Measurements from ENCODE around the gene LRCOL1.

The LRCOL1 gene

DNA sequence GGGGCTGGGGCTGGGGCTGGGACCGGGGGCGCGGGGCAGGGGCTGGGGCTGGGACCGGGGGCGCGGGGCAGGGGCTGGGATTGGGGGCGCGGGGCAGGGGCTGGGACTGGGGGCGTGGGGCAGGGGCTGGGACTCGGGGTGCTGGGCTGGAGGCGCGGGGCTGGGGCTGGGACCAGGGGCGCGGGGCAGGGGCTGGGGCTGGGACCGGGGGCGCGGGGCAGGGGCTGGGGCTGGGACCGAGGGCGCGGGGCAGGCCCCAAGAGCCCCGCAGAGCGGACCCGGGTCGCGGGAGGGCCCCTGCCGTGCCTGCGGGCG, 8.6 kb upstream of the LRCOL1 start:
- no peak for DNase-seq (ENCODE audit: low read depth in 2 of 2)

DNA sequence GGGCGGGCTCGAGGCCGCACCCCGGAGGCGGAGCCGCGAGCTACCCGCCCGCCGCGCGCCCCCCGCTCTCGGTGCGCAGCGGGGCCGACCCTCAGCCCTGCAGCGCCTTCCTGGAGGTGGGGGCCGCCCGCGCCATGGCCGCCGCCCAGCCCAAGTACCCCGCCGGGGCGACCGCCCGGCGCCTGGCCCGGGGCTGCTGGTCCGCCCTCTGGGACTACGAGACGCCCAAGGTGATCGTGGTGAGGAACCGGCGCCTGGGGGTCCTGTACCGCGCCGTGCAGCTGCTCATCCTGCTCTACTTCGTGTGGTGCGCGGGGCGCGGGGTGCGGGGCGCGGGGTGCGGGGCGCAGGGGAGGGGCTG, 8.3 kb upstream of the LRCOL1 start, which contains the start of gene P2RX2:
TSS of gene P2RX2 (plus strand) at position 94 of the 361 bp plus-strand sequence. CDS start at position 135, 41 bp downstream.
- no peak for DNase-seq (ENCODE audit: low read depth in 2 of 2)

DNA sequence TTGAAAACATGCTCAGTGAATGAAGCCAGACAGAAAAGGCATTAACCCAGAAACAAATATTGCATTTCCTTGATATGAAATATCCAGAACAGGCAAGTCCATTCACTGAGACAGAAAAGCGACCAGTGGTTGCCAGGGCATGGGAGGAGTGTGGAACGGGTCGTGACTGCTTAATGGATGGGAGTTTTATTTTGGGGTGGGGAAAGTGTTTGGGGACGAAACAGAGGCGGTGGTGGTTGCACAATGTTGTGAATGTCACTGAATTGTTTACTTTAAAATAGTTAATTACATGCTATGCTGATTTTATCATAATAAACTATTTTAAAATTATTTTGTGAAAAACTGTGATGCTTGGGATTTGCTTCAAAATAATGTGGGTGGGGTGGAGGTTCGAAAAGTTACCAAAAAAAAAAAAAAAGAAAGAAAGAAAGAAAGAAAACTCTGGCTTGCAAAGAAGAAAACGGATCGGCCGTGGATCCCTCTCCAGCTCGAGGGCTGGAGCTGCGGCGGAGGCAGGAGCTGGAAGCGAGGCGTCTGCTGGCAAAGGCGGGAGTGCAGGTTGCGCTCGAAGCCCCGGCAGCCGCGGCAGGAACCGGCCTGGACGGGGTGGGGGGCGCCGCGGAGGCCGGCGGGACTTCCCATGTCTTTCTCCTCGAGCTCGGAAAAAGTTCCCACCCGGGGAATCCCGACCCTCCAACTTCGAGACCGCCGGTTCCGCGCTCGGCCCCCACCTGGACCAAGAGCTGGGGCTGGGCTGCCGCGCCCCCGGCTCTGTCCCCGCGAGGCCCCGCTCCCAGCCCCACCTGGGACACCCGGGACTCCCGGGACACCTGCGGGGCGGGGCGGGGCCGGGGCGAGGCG, 7.7 kb upstream of the LRCOL1 start:
- DNase-seq (ENCODE audit: low read depth in 2 of 2) = no peak

DNA sequence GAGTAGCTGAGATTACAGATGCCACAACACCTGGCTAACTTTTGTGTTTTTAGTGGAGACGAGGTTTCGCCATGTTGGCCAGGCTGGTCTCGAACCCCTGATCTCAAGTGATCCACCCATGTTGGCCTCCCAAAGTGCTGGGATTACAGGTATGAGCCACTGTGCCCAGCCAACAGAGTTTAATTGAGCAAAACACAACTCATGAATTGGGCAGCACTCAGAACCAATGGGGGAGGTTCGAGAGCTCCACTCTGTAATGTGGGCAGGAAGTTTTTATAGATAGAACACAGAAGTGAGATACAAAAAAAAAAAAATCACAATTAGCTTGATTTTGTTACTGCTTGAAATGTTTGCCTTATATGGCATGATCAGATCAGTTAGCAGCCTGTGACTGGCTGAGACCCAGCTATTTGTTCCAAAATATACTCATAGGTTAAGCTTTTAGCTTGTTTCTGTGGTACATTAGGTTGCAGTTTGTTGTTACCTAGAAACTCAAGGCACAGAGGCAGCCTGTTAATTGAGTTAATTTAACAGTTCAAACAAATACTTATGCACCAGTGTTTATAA, 6.8 kb upstream of the LRCOL1 start:
- no peak for DNase-seq (ENCODE audit: low read depth in 2 of 2)

DNA sequence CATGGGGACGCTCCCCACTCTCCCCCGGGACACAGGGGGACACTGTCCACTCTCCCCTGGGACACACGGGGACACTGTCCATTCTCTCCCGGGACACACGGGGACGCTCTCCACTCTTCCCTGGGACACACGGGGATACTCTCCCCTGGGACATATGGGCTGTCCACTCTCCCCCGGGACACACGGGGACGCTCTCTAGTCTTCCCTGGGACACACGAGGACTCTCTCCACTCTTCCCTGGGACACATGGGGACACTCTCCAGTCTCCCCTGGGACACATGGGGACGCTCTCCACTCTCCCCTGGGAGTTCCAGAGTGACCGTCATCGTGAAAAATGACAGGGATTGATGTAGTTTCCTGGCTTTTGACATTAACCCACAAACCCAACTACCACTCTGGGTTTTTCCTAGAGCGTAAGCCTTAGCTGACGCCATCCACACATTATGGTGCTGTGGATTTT, 5.2 kb upstream of the LRCOL1 start:
- DNase-seq (ENCODE audit: low read depth in 2 of 2) = no peak

DNA sequence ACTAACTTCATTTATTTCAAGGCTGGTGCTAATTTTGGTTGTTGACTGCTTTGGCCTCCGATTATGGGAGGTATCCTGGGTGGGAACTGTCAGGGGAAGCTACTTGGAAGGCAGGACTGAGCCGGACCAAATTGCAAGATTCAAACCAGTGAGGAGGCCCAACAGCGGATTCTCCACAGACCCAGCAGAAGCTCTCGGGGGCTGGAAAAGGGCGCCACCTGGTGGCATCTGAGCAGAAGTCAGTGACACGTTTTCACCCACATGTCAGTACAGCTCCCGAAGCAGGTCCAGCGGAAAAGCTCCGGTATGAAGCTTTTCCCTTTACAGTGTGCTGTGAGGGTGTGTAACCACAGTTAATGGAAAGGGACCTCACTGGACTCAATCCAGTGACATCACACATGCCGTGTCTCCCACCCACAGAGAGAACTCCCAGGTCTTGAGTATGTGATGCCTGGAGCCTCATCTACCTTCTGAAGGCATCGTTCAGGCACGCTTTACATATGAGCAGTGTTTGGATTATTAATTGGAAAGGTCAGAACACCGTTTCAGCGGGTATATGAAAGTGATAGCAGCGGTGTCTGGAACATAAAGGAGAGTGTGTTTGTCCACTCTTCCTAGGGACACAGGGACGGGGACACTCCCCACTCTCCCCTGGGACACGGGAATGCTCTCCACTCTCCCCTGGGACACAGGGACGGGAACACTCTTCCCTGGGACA, 4.6 kb upstream of the LRCOL1 start:
- peak; percentile 46 to 54 for DNase-seq (ENCODE audit: low read depth in 2 of 2)

DNA sequence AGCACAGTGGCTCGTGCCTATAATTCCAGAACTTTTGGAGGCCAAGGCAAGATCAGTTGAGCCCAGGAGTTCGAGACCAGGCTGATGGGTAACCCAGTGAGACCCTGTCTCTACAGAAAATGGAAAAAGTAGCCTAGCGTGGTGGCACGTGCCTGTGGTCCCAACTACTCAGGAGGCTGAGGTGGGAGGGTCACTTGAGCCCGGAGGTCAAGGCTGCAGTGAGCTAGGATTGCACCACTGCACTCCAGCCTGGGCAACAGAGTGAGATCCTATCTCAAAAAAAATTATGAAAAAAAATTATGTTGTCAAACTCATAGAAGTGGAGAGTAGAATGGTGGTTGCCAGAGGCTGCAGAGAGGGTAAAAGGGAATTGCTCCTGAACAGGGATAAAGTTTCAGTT, 3.6 kb upstream of the LRCOL1 start:
- DNase-seq (ENCODE audit: low read depth in 2 of 2) = no peak

DNA sequence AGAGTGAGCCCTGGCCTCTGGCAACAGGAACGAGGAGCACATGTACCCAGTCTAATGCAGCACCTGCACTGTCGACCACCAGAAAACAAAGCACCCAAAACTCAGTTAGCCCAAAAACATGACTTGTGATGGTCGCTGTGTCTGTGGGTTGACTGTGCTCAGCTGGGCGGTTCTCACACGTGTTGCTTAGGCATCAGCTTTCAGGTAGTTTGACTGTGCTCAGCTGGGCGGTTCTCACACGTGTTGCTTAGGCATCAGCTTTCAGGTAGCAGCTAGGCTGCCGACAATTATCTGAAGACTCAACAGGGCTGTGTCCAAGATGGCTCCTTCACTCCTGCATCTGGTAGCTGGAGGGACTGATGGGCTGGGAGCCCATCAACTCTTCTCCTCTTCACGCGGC, 1.2 kb upstream of the LRCOL1 start:
- DNase-seq (ENCODE audit: low read depth in 2 of 2) = no peak

DNA sequence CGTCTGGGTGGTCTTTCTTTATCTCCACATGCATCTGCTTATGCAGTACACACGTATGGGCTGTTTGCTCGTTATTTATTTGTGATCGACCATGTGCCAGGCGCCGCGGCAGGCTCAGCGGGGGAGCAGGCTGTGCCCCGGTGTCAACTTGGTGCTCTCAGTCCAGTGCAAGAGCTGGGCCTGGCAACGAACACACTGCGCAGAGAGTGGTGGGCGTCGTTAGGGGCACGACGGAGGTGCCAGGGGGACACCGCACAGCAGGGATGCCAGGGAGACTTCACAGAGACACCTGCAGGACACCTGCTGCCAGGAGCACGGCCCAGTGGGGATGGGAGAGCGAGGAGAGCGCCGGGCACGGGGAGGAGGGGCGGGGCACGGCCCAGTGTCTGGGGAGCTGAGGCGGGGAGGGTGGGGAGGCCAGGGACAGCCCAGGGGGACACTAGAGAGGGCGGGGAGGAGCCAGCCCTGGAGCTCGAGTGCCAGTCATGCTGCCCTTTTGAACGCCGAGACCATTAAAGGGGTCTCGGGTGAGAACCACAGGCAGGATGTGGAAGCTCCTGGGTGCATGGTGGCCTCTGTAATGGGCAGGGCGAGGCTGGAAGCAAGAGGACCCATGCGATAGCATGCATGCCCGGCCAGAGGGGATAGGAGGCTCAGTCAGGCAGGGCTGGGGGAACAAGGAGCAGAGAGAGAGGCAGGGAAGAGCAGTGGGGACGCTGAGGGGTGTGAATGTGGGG, 652 bp upstream of the LRCOL1 start:
- no peak for DNase-seq (ENCODE audit: low read depth in 2 of 2)

DNA sequence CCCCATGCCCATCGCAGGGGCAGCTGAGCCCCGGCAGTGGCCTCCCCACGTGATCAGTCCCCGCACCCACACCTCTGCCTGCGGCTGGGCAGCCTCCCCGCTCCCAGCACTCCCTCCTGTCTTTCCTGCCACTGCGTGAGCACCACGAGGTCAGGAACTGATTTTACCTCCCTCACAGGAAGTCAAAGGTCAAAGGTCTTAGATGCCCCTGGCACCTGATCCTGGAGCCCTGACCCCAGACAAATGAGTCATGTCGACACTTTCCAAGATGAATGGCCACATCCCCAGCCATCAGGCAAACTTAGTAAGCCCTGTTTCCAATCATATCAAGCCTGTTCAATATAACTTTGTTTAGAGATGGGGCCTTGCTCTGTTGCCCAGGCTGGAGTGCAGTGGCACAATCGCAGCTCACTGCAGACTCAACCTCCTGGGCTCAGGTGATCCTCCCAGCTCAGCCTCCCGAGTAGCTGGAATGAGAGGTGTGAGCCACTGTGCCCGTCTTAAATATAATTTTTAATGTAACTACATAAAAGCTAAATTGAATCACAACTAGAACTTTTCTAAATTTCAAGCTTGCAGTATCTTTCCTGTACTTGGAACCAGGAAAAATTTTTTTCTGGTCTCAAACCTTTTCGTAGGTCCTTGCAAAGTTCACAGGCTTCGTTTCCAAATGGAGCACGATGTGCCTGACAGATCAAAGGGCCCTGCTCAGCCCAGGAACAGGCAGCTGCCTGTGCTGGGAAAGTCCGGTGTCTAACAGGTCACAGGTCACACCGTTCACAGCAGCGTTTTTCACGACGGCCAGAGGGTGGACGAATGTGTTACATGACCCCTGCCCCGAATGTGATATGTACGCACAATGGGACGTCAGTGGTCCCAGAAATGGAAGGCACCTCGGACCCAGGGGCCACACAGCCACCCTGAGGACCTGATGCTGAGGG, 1.9 kb downstream of the LRCOL1 start:
- no peak for DNase-seq (ENCODE audit: low read depth in 2 of 2)

DNA sequence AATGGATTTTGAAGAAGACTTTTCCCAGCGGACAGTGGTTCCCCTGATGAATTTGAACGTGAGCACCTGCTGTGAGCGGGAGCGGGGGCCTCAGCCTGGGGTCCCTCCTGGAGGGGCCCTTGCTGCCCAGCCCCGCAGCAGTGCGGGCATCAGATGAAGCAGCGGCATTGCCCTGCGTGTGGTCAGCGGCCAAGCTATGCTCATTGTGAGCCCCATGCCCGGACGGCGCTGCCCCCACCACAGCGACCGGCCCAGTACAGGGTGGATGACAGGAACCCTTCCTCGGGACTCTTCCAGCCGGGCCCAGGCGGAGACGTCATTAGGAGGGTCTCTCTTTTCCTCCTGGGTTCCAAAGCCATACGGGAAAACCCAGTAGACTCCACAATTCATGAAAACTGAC, 3.5 kb downstream of the LRCOL1 start:
- no peak for DNase-seq (ENCODE audit: low read depth in 2 of 2)

DNA sequence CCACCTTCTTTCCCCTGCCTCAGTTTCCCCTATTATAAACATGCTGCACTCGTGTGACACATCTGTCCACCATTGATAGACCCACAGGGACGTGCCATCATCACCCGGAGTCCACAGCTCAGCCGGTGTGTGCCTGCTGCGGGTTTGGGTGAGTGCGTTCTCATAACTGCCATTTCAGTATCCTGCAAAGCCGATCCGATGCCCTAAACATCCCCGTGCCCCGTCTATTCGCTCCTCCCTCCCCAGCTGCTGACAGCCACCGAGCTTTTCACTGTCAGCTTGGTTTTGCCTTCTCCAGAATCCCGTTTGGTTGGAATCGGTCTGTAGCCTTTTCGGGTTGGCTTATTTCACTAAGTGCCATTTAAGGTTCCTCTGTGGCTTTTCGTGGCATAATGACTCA, 3.9 kb downstream of the LRCOL1 start:
- no peak for DNase-seq (ENCODE audit: low read depth in 2 of 2)

DNA sequence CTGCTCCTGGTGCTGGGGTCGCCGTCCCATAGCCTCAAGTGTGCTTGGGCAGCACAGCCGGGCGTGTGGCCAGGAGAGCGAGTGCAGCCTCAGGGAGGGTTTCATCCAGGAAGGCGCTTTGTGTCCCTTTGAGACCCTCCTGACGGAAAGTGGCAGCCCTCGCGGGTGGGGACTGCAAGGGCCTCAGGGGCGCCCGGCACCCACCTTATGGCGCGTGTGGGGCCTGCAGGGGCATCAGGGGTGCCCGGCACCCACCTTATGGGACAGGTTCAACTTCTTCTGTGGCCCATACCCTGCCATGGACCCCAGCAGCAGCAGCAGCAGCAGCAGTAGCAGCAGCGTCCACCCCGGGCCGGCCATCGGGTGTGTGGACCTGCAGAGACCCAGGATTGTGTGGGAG, 4.5 kb downstream of the LRCOL1 start:
- DNase-seq (ENCODE audit: low read depth in 2 of 2) = no peak

DNA sequence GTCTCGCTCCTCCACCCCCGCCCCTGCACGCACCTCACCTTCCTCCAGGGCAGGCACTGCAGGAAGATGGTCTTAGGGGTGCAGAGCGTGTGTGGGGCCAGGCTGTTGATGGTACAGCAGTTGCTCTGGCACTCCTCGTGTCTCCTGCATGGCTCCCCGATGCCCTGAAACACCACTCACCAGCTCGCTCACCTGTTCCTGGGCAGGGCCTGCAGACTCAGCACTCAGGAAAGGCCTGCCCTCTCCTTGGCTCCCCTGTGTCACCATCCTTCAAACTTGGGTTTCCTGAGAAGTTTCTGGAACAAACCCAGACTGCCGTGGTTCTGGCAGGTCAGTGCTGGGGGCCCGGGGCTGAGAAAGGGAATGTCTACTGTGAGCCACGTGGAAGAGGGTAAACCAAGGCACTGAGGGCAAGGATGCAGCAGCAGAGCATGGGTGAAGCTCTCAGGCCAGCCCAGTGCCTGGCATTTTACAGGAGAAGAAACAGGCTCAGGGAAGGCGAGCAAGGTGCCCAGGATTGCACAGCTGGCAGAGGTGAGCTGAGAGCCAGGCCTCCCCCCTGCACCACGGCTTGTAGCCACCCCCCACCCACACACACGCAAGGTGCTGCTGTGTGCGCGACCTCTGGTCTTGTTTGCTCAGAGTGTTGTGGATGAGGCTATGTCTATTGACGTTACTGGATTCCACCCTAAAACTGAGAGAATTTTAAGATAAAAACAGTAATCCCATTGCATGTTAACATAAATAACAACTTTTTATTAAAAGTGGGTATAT, 5.5 kb downstream of the LRCOL1 start:
- no peak for DNase-seq (ENCODE audit: low read depth in 2 of 2)

DNA sequence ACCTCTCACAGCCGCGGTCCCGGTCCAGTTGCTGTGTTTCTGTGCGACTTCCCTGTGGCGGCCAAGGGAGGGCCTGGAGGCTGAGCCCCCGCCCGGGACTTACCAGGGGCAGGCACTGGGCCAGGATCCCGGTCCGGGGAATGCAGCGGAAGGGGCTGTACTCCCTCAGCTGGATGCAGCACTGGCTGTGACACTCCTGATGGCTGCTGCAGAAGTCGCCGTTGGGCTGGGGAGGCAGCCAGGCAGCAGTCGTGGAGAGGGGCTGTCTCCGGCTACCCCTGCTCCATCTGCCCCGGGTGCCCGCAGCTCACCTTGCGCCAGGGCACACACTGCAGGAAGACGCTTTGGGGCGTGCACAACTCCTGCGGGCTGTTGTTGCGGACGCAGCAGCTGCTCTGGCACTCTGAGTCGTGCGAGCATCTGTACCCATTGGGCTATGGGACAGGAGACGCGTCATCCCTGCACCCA, 6.2 kb downstream of the LRCOL1 start:
- DNase-seq (ENCODE audit: low read depth in 2 of 2) = no peak

DNA sequence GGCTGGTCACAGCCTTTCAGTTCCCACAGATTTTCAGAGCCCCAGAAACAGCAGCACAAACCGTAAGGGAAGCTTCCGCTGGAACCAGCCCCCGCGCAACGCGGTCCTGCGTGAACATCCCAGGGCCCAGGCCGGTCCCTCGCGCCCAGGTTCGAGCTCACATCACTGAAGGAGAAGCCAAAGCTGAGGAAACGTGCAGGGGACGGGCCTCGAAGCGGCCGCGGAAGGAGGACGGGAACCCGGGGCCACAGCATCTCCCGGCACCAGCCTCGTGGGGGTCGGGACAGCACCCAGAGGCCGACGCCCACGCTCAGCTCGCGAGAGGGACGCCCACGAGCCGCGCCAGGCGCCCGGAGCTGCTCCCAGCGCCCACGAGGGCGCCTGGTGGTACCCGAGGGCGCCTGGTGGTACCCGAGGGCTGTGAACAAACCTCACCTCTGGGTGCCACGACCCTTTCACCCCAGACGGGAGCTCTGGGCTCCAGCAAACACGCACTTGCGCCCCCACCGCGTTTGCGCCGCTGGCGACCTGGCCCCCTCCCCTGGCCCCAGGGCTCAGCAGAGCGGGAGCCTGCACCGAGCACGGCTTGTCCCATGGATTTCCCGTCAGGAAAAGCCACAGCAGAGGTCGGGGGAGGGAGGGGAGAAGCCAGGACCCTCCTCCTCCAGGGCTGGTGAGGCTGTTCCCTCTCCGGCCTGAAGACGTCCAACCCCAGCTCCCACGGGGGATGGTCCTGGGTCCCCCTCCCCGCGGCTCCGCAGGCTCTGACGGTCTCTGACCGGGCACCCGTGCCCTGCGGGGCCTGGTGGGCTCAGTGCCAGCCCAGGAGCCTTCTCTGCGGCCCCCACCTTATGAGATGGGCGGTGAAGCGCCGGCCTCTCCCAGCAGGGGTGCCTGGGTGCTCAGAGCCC, 6.9 kb downstream of the LRCOL1 start:
- no peak for DNase-seq (ENCODE audit: low read depth in 2 of 2)

DNA sequence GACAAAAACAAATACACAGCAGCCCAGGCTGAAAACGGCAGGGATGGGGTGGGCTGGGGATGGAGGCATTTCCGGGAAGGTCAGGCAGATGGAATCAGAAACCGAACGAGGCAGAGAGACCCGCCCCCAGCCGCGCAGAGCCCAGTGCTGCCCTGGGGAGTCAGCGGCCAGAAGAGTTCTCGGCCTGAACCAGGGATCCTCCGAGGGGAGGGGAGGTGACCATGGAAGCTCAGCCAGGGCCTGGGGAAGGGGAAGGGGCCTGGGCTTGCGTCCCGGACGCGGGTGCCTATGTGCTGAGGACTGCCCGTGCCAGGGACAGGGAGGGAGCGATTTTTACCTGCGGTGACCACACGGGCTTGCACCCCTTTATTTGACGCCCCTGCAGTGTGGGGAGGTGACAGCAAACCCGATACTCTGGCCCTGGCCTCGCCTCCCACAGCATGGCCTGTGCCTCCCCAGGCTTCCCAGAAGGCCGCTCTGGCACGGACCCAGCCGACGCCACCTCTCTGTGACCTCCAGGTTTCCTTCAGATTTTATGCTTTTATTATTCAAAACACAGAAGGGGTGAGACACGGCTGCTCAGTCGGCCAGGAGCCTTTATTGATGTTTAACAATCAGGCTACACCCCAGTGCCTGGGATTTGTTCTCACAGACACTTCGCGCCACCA, 7.7 kb downstream of the LRCOL1 start:
- no peak for DNase-seq (ENCODE audit: low read depth in 2 of 2)

DNA sequence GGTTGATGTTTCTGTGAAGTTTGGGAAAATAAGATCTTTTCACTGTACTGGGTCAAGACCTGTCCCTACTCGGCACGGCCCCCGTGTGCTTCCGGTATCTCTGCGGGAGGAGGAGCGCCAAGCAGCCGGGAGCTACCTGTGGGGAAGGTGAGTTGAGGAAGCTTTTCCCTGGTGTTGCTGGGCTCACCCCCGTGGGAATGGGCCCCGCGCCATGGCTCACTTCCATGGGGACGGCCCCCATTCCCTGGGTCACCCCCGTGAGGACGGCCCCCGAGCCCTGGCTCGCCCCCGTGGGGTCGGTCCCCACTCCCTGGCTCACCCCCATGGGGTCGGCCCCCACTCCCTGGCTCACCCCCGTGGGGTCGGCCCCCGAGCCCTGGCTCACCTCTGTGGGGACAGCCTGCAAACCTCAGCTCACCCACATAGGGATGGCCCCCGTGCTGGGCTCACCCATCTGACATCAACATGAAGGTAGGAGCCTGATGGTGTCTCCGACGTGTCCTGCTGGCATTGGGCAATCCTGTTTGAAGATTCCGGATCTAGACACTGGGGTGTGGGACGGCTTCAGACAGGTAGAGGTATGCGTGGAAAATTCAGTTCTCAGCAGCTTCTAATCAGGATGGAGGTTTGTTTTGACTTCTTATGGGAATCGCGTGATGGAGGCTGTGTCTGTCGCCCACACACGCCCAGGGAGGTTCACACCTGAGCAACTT, 9.1 kb downstream of the LRCOL1 start:
- no peak for DNase-seq (ENCODE audit: low read depth in 2 of 2)

Measured in stimulated activated CD8-positive, alpha-beta memory T cell treated with anti-CD3 and anti-CD28 coated beads, Interleukin-15, amount 100 ng/mL, for 4 hours (primary cell).